Liver (tissue), 9 donors: ENCODE results near the gene CDC25A. TPM values are rescaled to one million over a fixed set of nuclear protein-coding genes. Genes with fewer than 3 reads are reported as not detected.

ENCODE experiments used
- DNase-seq: peaks from one replicate; pipeline ENCODE4 v3.0.0-alpha.2; 2017; ENCODE audit warnings: low spot score
- H3K27ac ChIP-seq, 2 donors: one replicate each; pipeline ENCODE4 v1.7.0; 2013; ENCODE audit warnings: inconsistent platforms in 2 of 2, low read length in 2 of 2, control low read depth in 1 of 2, low read depth in 1 of 2, mild to moderate bottlenecking in 1 of 2
- H3K27me3 ChIP-seq, 4 donors: one replicate each; pipeline versions ENCODE4 v1.6.1 to v1.7.0; 2013; ENCODE audit warnings: low read length in 3 of 4, inconsistent platforms in 1 of 4, mild to moderate bottlenecking in 1 of 4, moderate library complexity in 1 of 4; ENCODE audit not compliant: control insufficient read depth in 4 of 4, insufficient read depth in 4 of 4
- H3K36me3 ChIP-seq, 4 donors: one replicate each; pipeline versions ENCODE4 v1.6.1 to v1.7.0; 2013; ENCODE audit warnings: low read length in 3 of 4, mild to moderate bottlenecking in 3 of 4, low read depth in 1 of 4, moderate library complexity in 1 of 4; ENCODE audit not compliant: control insufficient read depth in 4 of 4, insufficient read depth in 3 of 4
- H3K4me1 ChIP-seq, 4 donors: one replicate each; pipeline versions ENCODE4 v1.6.1 to v1.7.0; 2013; ENCODE audit warnings: low read length in 3 of 4, mild to moderate bottlenecking in 3 of 4, moderate library complexity in 1 of 4; ENCODE audit not compliant: control insufficient read depth in 4 of 4, insufficient read depth in 4 of 4
- H3K4me3 ChIP-seq, 3 donors: one replicate each; pipeline versions ENCODE4 v1.6.1 to v1.7.0; 2013; ENCODE audit warnings: low read length in 3 of 3, control low read depth in 1 of 3, low read depth in 1 of 3, mild to moderate bottlenecking in 1 of 3
- H3K9ac ChIP-seq, 2 donors: one replicate each; pipeline ENCODE4 v1.7.0; 2013; ENCODE audit warnings: low read length in 2 of 2, mild to moderate bottlenecking in 2 of 2, moderate library complexity in 2 of 2, control low read depth in 1 of 2, low read depth in 1 of 2
- H3K9me3 ChIP-seq, 4 donors: one replicate each; pipeline versions ENCODE4 v1.6.1 to v1.7.0; 2013; ENCODE audit warnings: low read length in 3 of 4; ENCODE audit not compliant: control insufficient read depth in 4 of 4
- ATF3 ChIP-seq: IDR thresholded peaks from 2 replicates; pipeline ENCODE4 v1.6.1; 2016; ENCODE audit warnings: antibody characterized with exemption
- EGR1 ChIP-seq, 2 donors: IDR thresholded peaks; 2 replicates each; pipeline ENCODE4 v1.6.1; 2016 to 2018; ENCODE audit warnings: antibody characterized with exemption in 2 of 2, low read depth in 2 of 2
- FOXA1 ChIP-seq: IDR thresholded peaks from 2 replicates; pipeline ENCODE4 v1.6.1; 2016; ENCODE audit warnings: antibody characterized with exemption
- FOXA2 ChIP-seq: IDR thresholded peaks from 2 replicates; pipeline ENCODE4 v1.6.1; 2016; ENCODE audit warnings: antibody characterized with exemption
- GABPA ChIP-seq, 2 donors: IDR thresholded peaks in 1 of 2; conservative IDR thresholded peaks in 1 of 2; 2 replicates each; pipeline ENCODE4 v1.6.1; 2016; ENCODE audit warnings: antibody characterized with exemption in 2 of 2, mild to moderate bottlenecking in 1 of 2, moderate library complexity in 1 of 2
- HNF4A ChIP-seq, 2 donors: conservative IDR thresholded peaks; 2 replicates each; pipeline ENCODE4 v1.6.1; 2016; ENCODE audit warnings: antibody characterized with exemption in 2 of 2, mild to moderate bottlenecking in 2 of 2
- HNF4G ChIP-seq: IDR thresholded peaks from 2 replicates; pipeline ENCODE4 v1.6.1; 2016; ENCODE audit warnings: antibody characterized with exemption
- JUND ChIP-seq, 2 donors: IDR thresholded peaks; 2 replicates each; pipeline ENCODE4 v1.6.1; 2016; ENCODE audit warnings: antibody characterized with exemption in 2 of 2
- NR2F2 ChIP-seq: IDR thresholded peaks from 2 replicates; pipeline ENCODE4 v1.6.1; 2016; ENCODE audit warnings: antibody characterized with exemption
- RAD21 ChIP-seq, 2 donors: IDR thresholded peaks; 2 replicates each; pipeline ENCODE4 v1.6.1; 2016; ENCODE audit warnings: antibody characterized with exemption in 2 of 2, mild to moderate bottlenecking in 2 of 2
- RXRA ChIP-seq, 2 donors: IDR thresholded peaks; 2 replicates each; pipeline ENCODE4 v1.6.1; 2017 to 2018; ENCODE audit warnings: antibody characterized with exemption in 2 of 2, mild to moderate bottlenecking in 1 of 2
- SP1 ChIP-seq: IDR thresholded peaks from 2 replicates; pipeline ENCODE4 v1.6.1; 2018; ENCODE audit warnings: antibody characterized with exemption, mild to moderate bottlenecking
- TAF1 ChIP-seq: conservative IDR thresholded peaks from 2 replicates; pipeline ENCODE4 v1.6.1; 2016; ENCODE audit warnings: antibody characterized with exemption, mild to moderate bottlenecking
- YY1 ChIP-seq: IDR thresholded peaks from 2 replicates; pipeline ENCODE4 v1.6.1; 2016; ENCODE audit warnings: antibody characterized with exemption, mild to moderate bottlenecking
- WGBS: extraction: QIAGEN DNeasy Blood & Tissue Kit; methylation state at CpG from one replicate; pipeline ENCODE4 v1.1.7; 2013; 5-methylcytosine and 5-hydroxymethylcytosine counted together
- polyA plus RNA-seq, 2 donors: library from polyadenylated mRNA; stranded (reverse) in 1 of 2; unstranded in 1 of 2; fragments of 200-250 nt in 1 of 2; fragments of >200 nt in 1 of 2; fragmentation: Nextera tagmentation in 1 of 2; extraction: Ambion mirVana in 1 of 2; gene quantifications; one replicate each; pipeline versions ENCODE4 v1.2.1 to v1.2.3, GENCODE V29; 2013 to 2015
- total RNA-seq, 2 donors: library from RNA; depleted of rRNA; stranded (reverse); fragments of >200 nt; gene quantifications; one replicate each; pipeline ENCODE4 v1.2.3, GENCODE V29; 2014
- TF ChIP-seq, protein P1 (sequence below): IDR thresholded peaks from 2 replicates; pipeline ENCODE4 v1.6.1; 2016; ENCODE audit warnings: antibody characterized with exemption
- TF ChIP-seq, protein P2 (sequence below): IDR thresholded peaks from 2 replicates; pipeline ENCODE4 v1.6.1; 2016; ENCODE audit warnings: antibody characterized with exemption, mild to moderate bottlenecking
- TF ChIP-seq, protein P3 (sequence below): IDR thresholded peaks from 2 replicates; pipeline ENCODE4 v1.6.1; 2016; ENCODE audit warnings: antibody characterized with exemption
- TF ChIP-seq, protein P4 (sequence below): fragments of 150-350 bp; IDR thresholded peaks from 2 replicates; pipeline ENCODE4 v1.5.1; 2017; ENCODE audit warnings: improper control_type of control experiment, low read depth, low read length; ENCODE audit not compliant: missing input control
- donor health status: healthy.
- donor health status: healthy.
- donor health status: healthy.
- donor health status: healthy.
- donor health status: healthy.

Gene CDC25A
- total and polyA plus RNA-seq, 4 donors = 0.18 to 29.6 (median 0.60) TPM

GRCh38 chr3:48202632-48203031 is 14.4 kb upstream of the CDC25A start:
- no peak overlapping the region for H3K4me3 ChIP-seq
- 82% methylated on average over 6 of the region's 6 CpGs for WGBS
- no peak overlapping the region for H3K27ac ChIP-seq
- DNase-seq = no peak
- peaks cover 0 to 3% (median 0%) of the 10 kb centered on the region in 4 donors for H3K27me3 ChIP-seq
- no peaks in the 10 kb centered on the region for H3K4me1 ChIP-seq
- H3K36me3 ChIP-seq = no peaks in the 10 kb centered on the region
- no peak overlapping the region for H3K9ac ChIP-seq
- H3K9me3 ChIP-seq = no peaks in the 10 kb centered on the region
- TF ChIP-seq RXRA (IDR thresholded peaks at IDR 0.05) (no peak), TAF1 (no peak), FOXA2 (no peak), RAD21 (IDR thresholded peaks at IDR 0.05) (no peak), EGR1 (IDR thresholded peaks at IDR 0.05; ENCODE audit: low read depth in 2 of 2) (no peak), YY1 (no peak), ATF3 (no peak), NR2F2 (no peak), GABPA (IDR thresholded peaks at IDR 0.05 in 1 of 2, conservative IDR thresholded peaks at IDR 0.05 in 1 of 2) (no peak), JUND (IDR thresholded peaks at IDR 0.05) (no peak), HNF4A (conservative IDR thresholded peaks at IDR 0.05) (no peak), FOXA1 (no peak), SP1 (no peak), HNF4G (no peak)
- TF ChIP-seq, protein P1, sequence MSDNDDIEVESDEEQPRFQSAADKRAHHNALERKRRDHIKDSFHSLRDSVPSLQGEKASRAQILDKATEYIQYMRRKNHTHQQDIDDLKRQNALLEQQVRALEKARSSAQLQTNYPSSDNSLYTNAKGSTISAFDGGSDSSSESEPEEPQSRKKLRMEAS = no peak
- TF ChIP-seq, protein P2, sequence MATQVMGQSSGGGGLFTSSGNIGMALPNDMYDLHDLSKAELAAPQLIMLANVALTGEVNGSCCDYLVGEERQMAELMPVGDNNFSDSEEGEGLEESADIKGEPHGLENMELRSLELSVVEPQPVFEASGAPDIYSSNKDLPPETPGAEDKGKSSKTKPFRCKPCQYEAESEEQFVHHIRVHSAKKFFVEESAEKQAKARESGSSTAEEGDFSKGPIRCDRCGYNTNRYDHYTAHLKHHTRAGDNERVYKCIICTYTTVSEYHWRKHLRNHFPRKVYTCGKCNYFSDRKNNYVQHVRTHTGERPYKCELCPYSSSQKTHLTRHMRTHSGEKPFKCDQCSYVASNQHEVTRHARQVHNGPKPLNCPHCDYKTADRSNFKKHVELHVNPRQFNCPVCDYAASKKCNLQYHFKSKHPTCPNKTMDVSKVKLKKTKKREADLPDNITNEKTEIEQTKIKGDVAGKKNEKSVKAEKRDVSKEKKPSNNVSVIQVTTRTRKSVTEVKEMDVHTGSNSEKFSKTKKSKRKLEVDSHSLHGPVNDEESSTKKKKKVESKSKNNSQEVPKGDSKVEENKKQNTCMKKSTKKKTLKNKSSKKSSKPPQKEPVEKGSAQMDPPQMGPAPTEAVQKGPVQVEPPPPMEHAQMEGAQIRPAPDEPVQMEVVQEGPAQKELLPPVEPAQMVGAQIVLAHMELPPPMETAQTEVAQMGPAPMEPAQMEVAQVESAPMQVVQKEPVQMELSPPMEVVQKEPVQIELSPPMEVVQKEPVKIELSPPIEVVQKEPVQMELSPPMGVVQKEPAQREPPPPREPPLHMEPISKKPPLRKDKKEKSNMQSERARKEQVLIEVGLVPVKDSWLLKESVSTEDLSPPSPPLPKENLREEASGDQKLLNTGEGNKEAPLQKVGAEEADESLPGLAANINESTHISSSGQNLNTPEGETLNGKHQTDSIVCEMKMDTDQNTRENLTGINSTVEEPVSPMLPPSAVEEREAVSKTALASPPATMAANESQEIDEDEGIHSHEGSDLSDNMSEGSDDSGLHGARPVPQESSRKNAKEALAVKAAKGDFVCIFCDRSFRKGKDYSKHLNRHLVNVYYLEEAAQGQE = no peak
- TF ChIP-seq, protein P3, sequence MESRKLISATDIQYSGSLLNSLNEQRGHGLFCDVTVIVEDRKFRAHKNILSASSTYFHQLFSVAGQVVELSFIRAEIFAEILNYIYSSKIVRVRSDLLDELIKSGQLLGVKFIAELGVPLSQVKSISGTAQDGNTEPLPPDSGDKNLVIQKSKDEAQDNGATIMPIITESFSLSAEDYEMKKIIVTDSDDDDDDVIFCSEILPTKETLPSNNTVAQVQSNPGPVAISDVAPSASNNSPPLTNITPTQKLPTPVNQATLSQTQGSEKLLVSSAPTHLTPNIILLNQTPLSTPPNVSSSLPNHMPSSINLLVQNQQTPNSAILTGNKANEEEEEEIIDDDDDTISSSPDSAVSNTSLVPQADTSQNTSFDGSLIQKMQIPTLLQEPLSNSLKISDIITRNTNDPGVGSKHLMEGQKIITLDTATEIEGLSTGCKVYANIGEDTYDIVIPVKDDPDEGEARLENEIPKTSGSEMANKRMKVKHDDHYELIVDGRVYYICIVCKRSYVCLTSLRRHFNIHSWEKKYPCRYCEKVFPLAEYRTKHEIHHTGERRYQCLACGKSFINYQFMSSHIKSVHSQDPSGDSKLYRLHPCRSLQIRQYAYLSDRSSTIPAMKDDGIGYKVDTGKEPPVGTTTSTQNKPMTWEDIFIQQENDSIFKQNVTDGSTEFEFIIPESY = no peak
- TF ChIP-seq, protein P4, sequence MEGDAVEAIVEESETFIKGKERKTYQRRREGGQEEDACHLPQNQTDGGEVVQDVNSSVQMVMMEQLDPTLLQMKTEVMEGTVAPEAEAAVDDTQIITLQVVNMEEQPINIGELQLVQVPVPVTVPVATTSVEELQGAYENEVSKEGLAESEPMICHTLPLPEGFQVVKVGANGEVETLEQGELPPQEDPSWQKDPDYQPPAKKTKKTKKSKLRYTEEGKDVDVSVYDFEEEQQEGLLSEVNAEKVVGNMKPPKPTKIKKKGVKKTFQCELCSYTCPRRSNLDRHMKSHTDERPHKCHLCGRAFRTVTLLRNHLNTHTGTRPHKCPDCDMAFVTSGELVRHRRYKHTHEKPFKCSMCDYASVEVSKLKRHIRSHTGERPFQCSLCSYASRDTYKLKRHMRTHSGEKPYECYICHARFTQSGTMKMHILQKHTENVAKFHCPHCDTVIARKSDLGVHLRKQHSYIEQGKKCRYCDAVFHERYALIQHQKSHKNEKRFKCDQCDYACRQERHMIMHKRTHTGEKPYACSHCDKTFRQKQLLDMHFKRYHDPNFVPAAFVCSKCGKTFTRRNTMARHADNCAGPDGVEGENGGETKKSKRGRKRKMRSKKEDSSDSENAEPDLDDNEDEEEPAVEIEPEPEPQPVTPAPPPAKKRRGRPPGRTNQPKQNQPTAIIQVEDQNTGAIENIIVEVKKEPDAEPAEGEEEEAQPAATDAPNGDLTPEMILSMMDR = no peak
